ENCODE results near the gene PLA2G4E. TPM values are rescaled to one million over a fixed set of nuclear protein-coding genes. Genes with fewer than 3 reads are reported as not detected.

Gene PLA2G4E
- total RNA-seq, 1 experiment from 2014 or later, result not detected

- Histone ChIP-seq H3K9me3 (ENCODE audit: control insufficient read depth in 1 of 2, insufficient read depth in 1 of 2, low read depth in 1 of 2, low read length in 2 of 2) (no peaks in the 10 kb centered on the region), H2AFZ (ENCODE audit: low read depth, low read length, poor library complexity, severe bottlenecking) (no peak within 1 kb of the TSS), H3K36me3 (ENCODE audit: control insufficient read depth in 1 of 2, insufficient read depth in 2 of 2, low read length in 2 of 2) (no peaks in the 10 kb centered on the region), H3K4me3 (replicated peaks in 1 of 2; ENCODE audit: low read depth in 1 of 2, low read length in 2 of 2) (peak within 1 kb of the TSS; percentile 85 to 93), H3K4me2 (ENCODE audit: low read length) (peak within 1 kb of the TSS; percentile 82), H3K9ac (ENCODE audit: low read length) (peak within 1 kb of the TSS; percentile 93), H3K9me2 (ENCODE audit: insufficient read depth) (no peaks in the 10 kb centered on the region), H3K79me2 (ENCODE audit: insufficient read depth, low read length) (peaks cover 43% of the 10 kb centered on the region), H3K4me1 (ENCODE audit: control insufficient read depth in 1 of 2, insufficient read depth in 2 of 2, low read length in 2 of 2) (peaks cover 21 to 36% of the 10 kb centered on the region in 2 experiments), H3K27me3 (ENCODE audit: insufficient read depth, low read length) (no peaks in the 10 kb centered on the region), H4K20me1 (ENCODE audit: insufficient read depth) (peaks cover 14% of the 10 kb centered on the region; the same call in 1 of the 2 replicates), H3K27ac (ENCODE audit: low read depth, low read length) (peak within 1 kb of the TSS; percentile 86)
- ATAC-seq (peak; percentile 92), DNase-seq (ENCODE audit: low read depth, low spot score) (peak; percentile 99)
- TSS peak; percentile 95 for BruUV-seq (replicated peaks)
- POLR2A ChIA-PET, result interaction anchor here (0.7 to 2.2 kb wide), 10 partner anchors 9 to 146 kb away, joined by 3 to 8 read pairs (median 4); no protein-coding TSS in a partner anchor
- intact Hi-C loops (cut with micrococcal nuclease), result loop anchor here (5.0 kb wide), 2 partner anchors 35 to 85 kb away; no protein-coding TSS in a partner anchor
- RAD21 ChIA-PET (ENCODE audit: low non-redundant PET in 1 of 2, low total read pairs in 2 of 2, uncharacterized antibody in 2 of 2, unreplicated experiment in 2 of 2), result no interaction called here
- CTCF ChIA-PET, result interaction anchor here (1.0 to 2.3 kb wide), 13 partner anchors 11 to 507 kb away, joined by 3 to 12 read pairs (median 3); partner anchors contain the start of gene MAPKBP1
- no peak for TF ChIP-seq CBX3 (IDR thresholded peaks at IDR 0.05; ENCODE audit: low read depth)
- peak; percentile 62 for TF ChIP-seq POLR2A (IDR thresholded peaks at IDR 0.05; ENCODE audit: borderline replicate concordance, extremely low read depth, insufficient read depth, insufficient read length)
- no peak for TF ChIP-seq YY1 (IDR thresholded peaks at IDR 0.05; ENCODE audit: extremely low read depth, insufficient replicate concordance, low read depth, low read length)
- peak; percentile 88 for TF ChIP-seq POLR2AphosphoS5 (IDR thresholded peaks at IDR 0.05; ENCODE audit: low read depth, low read length)
- TF ChIP-seq CTCF (IDR thresholded peaks at IDR 0.05 in 2 of 3, conservative IDR thresholded peaks at IDR 0.05 in 1 of 3; ENCODE audit: borderline replicate concordance in 1 of 3, insufficient read depth in 1 of 3, low read depth in 2 of 3, low read length in 2 of 3), result peak; percentile 4 to 40 (median 38); a peak in 4 of 6 replicates
- no peak for TF ChIP-seq REST (IDR thresholded peaks at IDR 0.05; ENCODE audit: low read depth)
- TF ChIP-seq RAD21 (IDR thresholded peaks at IDR 0.05; ENCODE audit: low read depth), result no peak; the same call in 1 of the 2 replicates
- peak; percentile 71 for TF ChIP-seq EGR1 (IDR thresholded peaks at IDR 0.05; ENCODE audit: low read depth)
- TF ChIP-seq EZH2 (IDR thresholded peaks at IDR 0.05), result no peak
- no peak for TF ChIP-seq FOSL1 (IDR thresholded peaks at IDR 0.05; ENCODE audit: low read depth)
- TF ChIP-seq SIN3A (IDR thresholded peaks at IDR 0.05; ENCODE audit: low read depth), result peak; percentile 86; the same call in 1 of the 2 replicates
- TF ChIP-seq EZH2phosphoT487 (IDR thresholded peaks at IDR 0.05; ENCODE audit: borderline replicate concordance), result no peak
- TF ChIP-seq JUND (IDR thresholded peaks at IDR 0.05), result no peak
- peak; percentile 94 for TF ChIP-seq SP1 (IDR thresholded peaks at IDR 0.05; ENCODE audit: low read depth)
- no peak for TF ChIP-seq ATF3 (IDR thresholded peaks at IDR 0.05)
- TF ChIP-seq MAX (IDR thresholded peaks at IDR 0.05), result peak; percentile 54
- TF ChIP-seq TCF7L2 (IDR thresholded peaks at IDR 0.05; ENCODE audit: borderline replicate concordance, extremely low read depth, insufficient read depth, insufficient read length), result no peak
- TF ChIP-seq SRF (IDR thresholded peaks at IDR 0.05; ENCODE audit: low read depth), result no peak
- TF ChIP-seq CEBPB (IDR thresholded peaks at IDR 0.05; ENCODE audit: low read depth), result no peak
- peak; percentile 69 for TF ChIP-seq ELF1 (IDR thresholded peaks at IDR 0.05; ENCODE audit: borderline replicate concordance, low read depth)
- no peak for TF ChIP-seq ZNF274 (IDR thresholded peaks at IDR 0.05; ENCODE audit: low read depth, low read length)
These were observed 48.3 kb downstream of the PLA2G4E start, which contains the start of gene EHD4 for GRCh38 chr15:41972253-41973242. Gene EHD4, minus strand, starts transcription at chr15:41972557. Its CDS starts 63 bp downstream, at chr15:41972494.

All from HCT116 (cell line).